NCI-H2196 treated with DMSO at 0.1 percent for 48 hours (cell line): Measurements from ENCODE around the gene SOAT1.
A peak's percentile ranks its signal among the peaks of the same experiment; 100 is the strongest.
"Not testable (repeated sequence)": the region's sequence is repeated elsewhere in the genome, so short reads cannot be mapped to it uniquely, and the experiment has no call there.

Experiments
- DNase-seq: peaks from one replicate; lab custom pipeline; 2025; ENCODE audit not compliant: unreplicated experiment; lab: John Stamatoyannopoulos, UW

The SOAT1 gene

GRCh38 chr1:179293340-179294327, at the start of gene SOAT1:
Gene SOAT1, plus strand, starts transcription at chr1:179293797. Its CDS starts 8,888 bp downstream, at chr1:179302685.
- DNase-seq, result peak; percentile 79

GRCh38 chr1:179245426-179245825, 48.2 kb upstream of the SOAT1 start:
- not testable (repeated sequence) for DNase-seq

GRCh38 chr1:179247923-179248322, 45.7 kb upstream of the SOAT1 start:
- DNase-seq, result no peak

- no peak for DNase-seq
These were observed 41.9 kb upstream of the SOAT1 start for GRCh38 chr1:179251675-179252074.

GRCh38 chr1:179252606-179253005, 41.0 kb upstream of the SOAT1 start:
- no peak for DNase-seq

GRCh38 chr1:179253286-179253972, 40.2 kb upstream of the SOAT1 start:
- DNase-seq, result no peak

GRCh38 chr1:179262183-179262582, 31.4 kb upstream of the SOAT1 start:
- no peak for DNase-seq

- DNase-seq, result no peak
These were observed 30.5 kb upstream of the SOAT1 start for GRCh38 chr1:179263121-179263520.

GRCh38 chr1:179264507-179264906, 29.1 kb upstream of the SOAT1 start:
- no peak for DNase-seq

- DNase-seq, result no peak
These were observed 24.5 kb upstream of the SOAT1 start for GRCh38 chr1:179269071-179269470.

GRCh38 chr1:179274424-179274823, 19.2 kb upstream of the SOAT1 start:
- DNase-seq, result not testable (repeated sequence)

- no peak for DNase-seq
These were observed 14.7 kb upstream of the SOAT1 start for GRCh38 chr1:179278920-179279319.

- DNase-seq, result no peak
These were observed 9.6 kb upstream of the SOAT1 start for GRCh38 chr1:179283992-179284391.

- DNase-seq, result no peak
These were observed 5.7 kb upstream of the SOAT1 start for GRCh38 chr1:179287946-179288345.

GRCh38 chr1:179288977-179289376, 4.6 kb upstream of the SOAT1 start:
- no peak for DNase-seq

- no peak for DNase-seq
These were observed 1.7 kb downstream of the SOAT1 start for GRCh38 chr1:179295164-179295755.

GRCh38 chr1:179296356-179297104, 2.9 kb downstream of the SOAT1 start:
- DNase-seq, result no peak

- no peak for DNase-seq
These were observed 3.4 kb downstream of the SOAT1 start for GRCh38 chr1:179297105-179297378.

GRCh38 chr1:179298952-179299351, 5.4 kb downstream of the SOAT1 start:
- DNase-seq, result no peak

GRCh38 chr1:179300112-179300511, 6.5 kb downstream of the SOAT1 start:
- no peak for DNase-seq

GRCh38 chr1:179302070-179302469, 8.5 kb downstream of the SOAT1 start:
- DNase-seq, result no peak
